Fibroblast of the aortic adventitia (primary cell): ENCODE measurements around the gene GPRIN3. TPM values are rescaled to one million over a fixed set of nuclear protein-coding genes. Genes with fewer than 3 reads are reported as not detected.
A peak's percentile ranks its signal among the peaks of the same experiment; 100 is the strongest.
"Not testable (repeated sequence)": the region's sequence is repeated elsewhere in the genome, so short reads cannot be mapped to it uniquely, and the experiment has no call there.

ENCODE experiments used
- DNase-seq: peaks from one replicate; pipeline ENCODE4 v3.0.0-alpha.2; 2010; ENCODE audit warnings: low read depth
- H3K4me3 ChIP-seq: 2 replicates; pipeline ENCODE4 v1.5.1; 2011; ENCODE audit warnings: low read depth, mild to moderate bottlenecking, control low read depth, low read length, moderate library complexity
- CTCF ChIP-seq: IDR thresholded peaks from 2 replicates; pipeline ENCODE4 v1.5.1; 2011; ENCODE audit warnings: mild to moderate bottlenecking, low read length, control low read depth, inconsistent platforms; ENCODE audit not compliant: insufficient read depth
- total RNA-seq: library from RNA; depleted of rRNA; stranded (reverse); fragments of >200 nt; gene quantifications from 2 replicates; pipeline ENCODE4 v1.2.3, GENCODE V29; 2012; ENCODE audit warnings: low replicate concordance

GPRIN3 gene
- total RNA-seq, 1 donor, result under 0.01 TPM

GRCh38 chr4:89259301-89260028, 48.1 kb downstream of the GPRIN3 start:
- DNase-seq, result no peak
- no peak for TF ChIP-seq CTCF
- H3K4me3 ChIP-seq, result no peak overlapping the region

GRCh38 chr4:89258506-89258905, 49.1 kb downstream of the GPRIN3 start:
- H3K4me3 ChIP-seq, result no peak overlapping the region
- DNase-seq, result no peak
- TF ChIP-seq CTCF, result no peak

- no peak for DNase-seq
- TF ChIP-seq CTCF, result no peak
- H3K4me3 ChIP-seq, result no peak overlapping the region
These were observed 50.2 kb downstream of the GPRIN3 start for GRCh38 chr4:89257376-89257775.

- TF ChIP-seq CTCF, result no peak
- no peak overlapping the region for H3K4me3 ChIP-seq
- DNase-seq, result no peak
These were observed 51.3 kb downstream of the GPRIN3 start for GRCh38 chr4:89256203-89256800.

- DNase-seq, result peak; percentile 21
- H3K4me3 ChIP-seq, result no peak overlapping the region
- peak; percentile 76 for TF ChIP-seq CTCF
These were observed 52.8 kb downstream of the GPRIN3 start for GRCh38 chr4:89254847-89255246.

- not testable (repeated sequence) for DNase-seq, H3K4me3 ChIP-seq
These were observed 53.3 kb downstream of the GPRIN3 start for GRCh38 chr4:89254347-89254746.

GRCh38 chr4:89253935-89254334, 53.7 kb downstream of the GPRIN3 start:
- no peak for TF ChIP-seq CTCF
- no peak overlapping the region for H3K4me3 ChIP-seq
- DNase-seq, result no peak
